ENCODE data around the gene CYB561D2. TPM values are rescaled to one million over a fixed set of nuclear protein-coding genes. Genes with fewer than 3 reads are reported as not detected.

CYB561D2 gene
- total and polyA plus RNA-seq, 10 of the 15 experiments (the other 5 are each of a cell fraction or from before 2014, with no cell fraction given) = 7.6 to 39.2 (median 18.8) TPM

DNA sequence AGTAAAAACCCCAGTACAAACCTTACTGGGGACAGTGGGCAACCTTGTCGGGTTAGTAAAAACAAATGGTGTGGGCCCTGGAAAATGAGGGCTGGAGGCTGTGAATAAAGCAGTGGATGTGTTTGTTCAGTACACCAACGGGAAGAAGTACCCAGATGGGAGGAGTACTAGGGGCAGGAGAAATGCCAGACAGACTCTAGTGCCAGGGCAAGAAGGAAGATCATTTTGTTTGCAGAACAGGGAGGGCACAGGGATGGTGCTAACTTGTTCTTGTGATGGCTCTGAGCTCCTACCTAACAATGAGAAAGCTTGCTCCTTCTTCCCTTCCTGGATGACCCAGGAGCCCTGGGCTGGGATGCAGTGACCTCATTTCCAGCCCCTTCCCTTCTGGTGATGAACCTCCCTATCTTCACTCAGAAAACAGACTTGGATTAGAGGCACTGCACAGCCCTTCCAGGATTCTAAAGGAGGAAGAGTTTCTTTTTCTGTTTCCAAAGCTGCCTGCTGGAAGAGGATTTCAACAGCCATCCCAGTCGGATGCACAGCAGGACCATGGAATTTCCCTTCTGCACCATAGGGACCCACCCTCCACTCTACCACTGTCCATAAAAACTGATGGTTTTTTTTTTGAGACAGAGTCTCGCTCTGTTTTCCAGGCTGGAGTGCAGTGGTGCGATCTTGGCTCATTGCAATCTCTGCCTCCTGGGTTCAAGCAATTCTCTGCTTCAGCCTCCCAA is 16.2 kb upstream of the CYB561D2 start:
- ATAC-seq = no peak
- no TSS peak for BruUV-seq (replicated peaks)
- H3K36me3 ChIP-seq (ENCODE audit: control insufficient read depth in 2 of 2, insufficient read depth in 2 of 2, low read length in 1 of 2) = peaks cover 16 to 25% of the 10 kb centered on the region in 2 experiments
- H3K9me3 ChIP-seq (replicated peaks; ENCODE audit: control insufficient read depth, insufficient read depth, low read length) = no peaks in the 10 kb centered on the region
- ChIA-PET RAD21 (ENCODE audit: unreplicated experiment) (interaction anchor here (0.5 kb wide), 1 partner anchor 135 kb away, joined by 3 read pairs; no protein-coding TSS in a partner anchor), CTCF (interaction anchor here (1.5 to 10.5 kb wide), 2 partner anchors 12 to 36 kb away, joined by 5 to 72 read pairs; partner anchors contain the start of genes HYAL2, HYAL3 and NAA80), POLR2A (interaction anchor here (0.5 to 1.7 kb wide), 4 partner anchors 12 to 375 kb away, joined by 3 to 6 read pairs (median 4); partner anchors contain the start of gene HYAL2), SMC1A (ENCODE audit: uncharacterized antibody, unreplicated experiment) (interaction anchor here (1.5 kb wide), 1 partner anchor 13 kb away, joined by 3 read pairs; no protein-coding TSS in a partner anchor)
- peak overlapping the region; percentile 28; the same call in 1 of the 2 replicates for H3K4me3 ChIP-seq
- DNase-seq (ENCODE audit: low read depth, low spot score) = no peak
- peak overlapping the region; percentile 77 for H3K4me2 ChIP-seq (ENCODE audit: control insufficient read depth, insufficient read depth)
- in situ Hi-C loops (cut with MboI) = loop anchor here (10.0 kb wide), 1 partner anchor 1060 kb away; the partner anchor contains the start of gene RBM15B
- intact Hi-C loops (cut with micrococcal nuclease; ENCODE audit: unreplicated experiment) = loop anchor here (5.0 kb wide), 2 partner anchors 37 to 97 kb away; partner anchors contain the start of genes GNAI2, HYAL3 and NAA80
- H2AFZ ChIP-seq (ENCODE audit: control insufficient read depth, low read depth, low read length) = no peak overlapping the region
- H3K9ac ChIP-seq (ENCODE audit: control insufficient read depth, insufficient read depth, low read length) = peak overlapping the region; percentile 15; the same call in 1 of the 2 replicates
- FAIRE-seq = no peak
- no peak overlapping the region; the same call in 1 of the 2 replicates for H3K27ac ChIP-seq (ENCODE audit: control insufficient read depth, insufficient read depth)
- no peaks in the 10 kb centered on the region for H3K27me3 ChIP-seq (replicated peaks in 1 of 2; ENCODE audit: control insufficient read depth in 2 of 2, insufficient read depth in 2 of 2, low read length in 1 of 2)
- no peaks in the 10 kb centered on the region; the same call in 1 of the 2 replicates for H4K20me1 ChIP-seq (ENCODE audit: control insufficient read depth, insufficient read depth)
- TF ChIP-seq, protein P1, sequence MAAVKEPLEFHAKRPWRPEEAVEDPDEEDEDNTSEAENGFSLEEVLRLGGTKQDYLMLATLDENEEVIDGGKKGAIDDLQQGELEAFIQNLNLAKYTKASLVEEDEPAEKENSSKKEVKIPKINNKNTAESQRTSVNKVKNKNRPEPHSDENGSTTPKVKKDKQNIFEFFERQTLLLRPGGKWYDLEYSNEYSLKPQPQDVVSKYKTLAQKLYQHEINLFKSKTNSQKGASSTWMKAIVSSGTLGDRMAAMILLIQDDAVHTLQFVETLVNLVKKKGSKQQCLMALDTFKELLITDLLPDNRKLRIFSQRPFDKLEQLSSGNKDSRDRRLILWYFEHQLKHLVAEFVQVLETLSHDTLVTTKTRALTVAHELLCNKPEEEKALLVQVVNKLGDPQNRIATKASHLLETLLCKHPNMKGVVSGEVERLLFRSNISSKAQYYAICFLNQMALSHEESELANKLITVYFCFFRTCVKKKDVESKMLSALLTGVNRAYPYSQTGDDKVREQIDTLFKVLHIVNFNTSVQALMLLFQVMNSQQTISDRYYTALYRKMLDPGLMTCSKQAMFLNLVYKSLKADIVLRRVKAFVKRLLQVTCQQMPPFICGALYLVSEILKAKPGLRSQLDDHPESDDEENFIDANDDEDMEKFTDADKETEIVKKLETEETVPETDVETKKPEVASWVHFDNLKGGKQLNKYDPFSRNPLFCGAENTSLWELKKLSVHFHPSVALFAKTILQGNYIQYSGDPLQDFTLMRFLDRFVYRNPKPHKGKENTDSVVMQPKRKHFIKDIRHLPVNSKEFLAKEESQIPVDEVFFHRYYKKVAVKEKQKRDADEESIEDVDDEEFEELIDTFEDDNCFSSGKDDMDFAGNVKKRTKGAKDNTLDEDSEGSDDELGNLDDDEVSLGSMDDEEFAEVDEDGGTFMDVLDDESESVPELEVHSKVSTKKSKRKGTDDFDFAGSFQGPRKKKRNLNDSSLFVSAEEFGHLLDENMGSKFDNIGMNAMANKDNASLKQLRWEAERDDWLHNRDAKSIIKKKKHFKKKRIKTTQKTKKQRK (IDR thresholded peaks at IDR 0.05; ENCODE audit: low read depth, low read length) = no peak
- TF ChIP-seq ZBTB4 (CRISPR knock-in tag; IDR thresholded peaks at IDR 0.05) = no peak
- TF ChIP-seq IKZF2 (IDR thresholded peaks at IDR 0.05) = no peak
- TF ChIP-seq RCOR1 (conservative IDR thresholded peaks at IDR 0.05; ENCODE audit: low read depth, low read length) = no peak
- no peak for TF ChIP-seq NR2C1 (IDR thresholded peaks at IDR 0.05)
- TF ChIP-seq, protein P2, sequence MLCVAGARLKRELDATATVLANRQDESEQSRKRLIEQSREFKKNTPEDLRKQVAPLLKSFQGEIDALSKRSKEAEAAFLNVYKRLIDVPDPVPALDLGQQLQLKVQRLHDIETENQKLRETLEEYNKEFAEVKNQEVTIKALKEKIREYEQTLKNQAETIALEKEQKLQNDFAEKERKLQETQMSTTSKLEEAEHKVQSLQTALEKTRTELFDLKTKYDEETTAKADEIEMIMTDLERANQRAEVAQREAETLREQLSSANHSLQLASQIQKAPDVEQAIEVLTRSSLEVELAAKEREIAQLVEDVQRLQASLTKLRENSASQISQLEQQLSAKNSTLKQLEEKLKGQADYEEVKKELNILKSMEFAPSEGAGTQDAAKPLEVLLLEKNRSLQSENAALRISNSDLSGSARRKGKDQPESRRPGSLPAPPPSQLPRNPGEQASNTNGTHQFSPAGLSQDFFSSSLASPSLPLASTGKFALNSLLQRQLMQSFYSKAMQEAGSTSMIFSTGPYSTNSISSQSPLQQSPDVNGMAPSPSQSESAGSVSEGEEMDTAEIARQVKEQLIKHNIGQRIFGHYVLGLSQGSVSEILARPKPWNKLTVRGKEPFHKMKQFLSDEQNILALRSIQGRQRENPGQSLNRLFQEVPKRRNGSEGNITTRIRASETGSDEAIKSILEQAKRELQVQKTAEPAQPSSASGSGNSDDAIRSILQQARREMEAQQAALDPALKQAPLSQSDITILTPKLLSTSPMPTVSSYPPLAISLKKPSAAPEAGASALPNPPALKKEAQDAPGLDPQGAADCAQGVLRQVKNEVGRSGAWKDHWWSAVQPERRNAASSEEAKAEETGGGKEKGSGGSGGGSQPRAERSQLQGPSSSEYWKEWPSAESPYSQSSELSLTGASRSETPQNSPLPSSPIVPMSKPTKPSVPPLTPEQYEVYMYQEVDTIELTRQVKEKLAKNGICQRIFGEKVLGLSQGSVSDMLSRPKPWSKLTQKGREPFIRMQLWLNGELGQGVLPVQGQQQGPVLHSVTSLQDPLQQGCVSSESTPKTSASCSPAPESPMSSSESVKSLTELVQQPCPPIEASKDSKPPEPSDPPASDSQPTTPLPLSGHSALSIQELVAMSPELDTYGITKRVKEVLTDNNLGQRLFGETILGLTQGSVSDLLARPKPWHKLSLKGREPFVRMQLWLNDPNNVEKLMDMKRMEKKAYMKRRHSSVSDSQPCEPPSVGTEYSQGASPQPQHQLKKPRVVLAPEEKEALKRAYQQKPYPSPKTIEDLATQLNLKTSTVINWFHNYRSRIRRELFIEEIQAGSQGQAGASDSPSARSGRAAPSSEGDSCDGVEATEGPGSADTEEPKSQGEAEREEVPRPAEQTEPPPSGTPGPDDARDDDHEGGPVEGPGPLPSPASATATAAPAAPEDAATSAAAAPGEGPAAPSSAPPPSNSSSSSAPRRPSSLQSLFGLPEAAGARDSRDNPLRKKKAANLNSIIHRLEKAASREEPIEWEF (IDR thresholded peaks at IDR 0.05; ENCODE audit: insufficient replicate concordance, low read depth, low read length) = no peak
- TF ChIP-seq CREB1 (IDR thresholded peaks at IDR 0.05; ENCODE audit: low read depth) = no peak
- WGBS (ENCODE audit: insufficient coverage, insufficient replicate concordance, low lambda C conversion rate, missing lambda C conversion rate) = 54% methylated on average over 5 of the region's 5 CpGs
- peaks cover 64% of the 10 kb centered on the region for H3K79me2 ChIP-seq (ENCODE audit: control insufficient read depth, insufficient read depth, low read length)
- peaks cover 10% of the 10 kb centered on the region; the same call in 1 of the 2 replicates for H3K4me1 ChIP-seq (ENCODE audit: control insufficient read depth, insufficient read depth, low read length)

Data from GM12878 (cell line).